Esophagus squamous epithelium (tissue), 4 donors: Measurements from ENCODE around the gene ZC2HC1C.

ENCODE experiments used
- POLR2A ChIP-seq, 4 donors: fragments of 450-650 bp; IDR thresholded peaks; one replicate each; pipeline ENCODE4 v1.6.1; 2017; ENCODE audit warnings: antibody characterized with exemption in 4 of 4, mild to moderate bottlenecking in 4 of 4, moderate library complexity in 3 of 4
- TF ChIP-seq, protein P1 (sequence below), 6 experiments: fragments of 450-650 bp in 4 of 6; fragments of 200-600 bp in 2 of 6; sonication (generic) in 2 of 6; IDR thresholded peaks; one replicate each; pipeline ENCODE4 v1.5.1; 2016 to 2019; ENCODE audit warnings: antibody characterized with exemption in 6 of 6, mild to moderate bottlenecking in 4 of 6, moderate library complexity in 4 of 6

DNA sequence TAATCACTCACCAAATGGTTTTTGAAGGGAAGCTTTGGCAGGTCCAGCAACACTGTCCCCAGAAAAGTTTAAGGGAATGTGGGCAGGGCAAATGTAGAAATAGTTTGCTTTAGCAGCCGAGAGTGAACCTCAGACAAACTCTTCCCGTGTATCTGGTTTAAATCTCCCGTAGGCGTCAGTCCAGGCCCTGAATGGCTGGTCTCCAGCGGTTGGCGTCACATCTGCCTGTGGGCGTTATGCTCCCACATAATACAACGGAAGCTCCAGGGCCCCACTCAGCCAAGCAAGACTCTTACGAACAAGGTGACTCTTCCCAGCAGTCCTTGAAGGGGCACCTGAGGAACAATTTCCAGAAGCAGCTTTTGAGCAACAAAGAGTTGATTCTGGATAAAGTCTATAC lies 942 bp downstream of the ZC2HC1C start:
- TF ChIP-seq, protein P1, sequence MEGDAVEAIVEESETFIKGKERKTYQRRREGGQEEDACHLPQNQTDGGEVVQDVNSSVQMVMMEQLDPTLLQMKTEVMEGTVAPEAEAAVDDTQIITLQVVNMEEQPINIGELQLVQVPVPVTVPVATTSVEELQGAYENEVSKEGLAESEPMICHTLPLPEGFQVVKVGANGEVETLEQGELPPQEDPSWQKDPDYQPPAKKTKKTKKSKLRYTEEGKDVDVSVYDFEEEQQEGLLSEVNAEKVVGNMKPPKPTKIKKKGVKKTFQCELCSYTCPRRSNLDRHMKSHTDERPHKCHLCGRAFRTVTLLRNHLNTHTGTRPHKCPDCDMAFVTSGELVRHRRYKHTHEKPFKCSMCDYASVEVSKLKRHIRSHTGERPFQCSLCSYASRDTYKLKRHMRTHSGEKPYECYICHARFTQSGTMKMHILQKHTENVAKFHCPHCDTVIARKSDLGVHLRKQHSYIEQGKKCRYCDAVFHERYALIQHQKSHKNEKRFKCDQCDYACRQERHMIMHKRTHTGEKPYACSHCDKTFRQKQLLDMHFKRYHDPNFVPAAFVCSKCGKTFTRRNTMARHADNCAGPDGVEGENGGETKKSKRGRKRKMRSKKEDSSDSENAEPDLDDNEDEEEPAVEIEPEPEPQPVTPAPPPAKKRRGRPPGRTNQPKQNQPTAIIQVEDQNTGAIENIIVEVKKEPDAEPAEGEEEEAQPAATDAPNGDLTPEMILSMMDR (IDR thresholded peaks at IDR 0.05) = no peak
- no peak for TF ChIP-seq POLR2A (IDR thresholded peaks at IDR 0.05)
